Liver (tissue), 9 donors: ENCODE results near the gene IGF1. TPM values are rescaled to one million over a fixed set of nuclear protein-coding genes. Genes with fewer than 3 reads are reported as not detected.
A peak's percentile ranks its signal among the peaks of the same experiment; 100 is the strongest.

Experiments
- DNase-seq: peaks from one replicate; pipeline ENCODE4 v3.0.0-alpha.2; 2017; ENCODE audit warnings: low spot score
- H3K27ac ChIP-seq, 2 donors: one replicate each; pipeline ENCODE4 v1.7.0; 2013; ENCODE audit warnings: inconsistent platforms in 2 of 2, low read length in 2 of 2, control low read depth in 1 of 2, low read depth in 1 of 2, mild to moderate bottlenecking in 1 of 2
- H3K27me3 ChIP-seq, 4 donors: one replicate each; pipeline versions ENCODE4 v1.6.1 to v1.7.0; 2013; ENCODE audit warnings: low read length in 3 of 4, inconsistent platforms in 1 of 4, mild to moderate bottlenecking in 1 of 4, moderate library complexity in 1 of 4; ENCODE audit not compliant: control insufficient read depth in 4 of 4, insufficient read depth in 4 of 4
- H3K36me3 ChIP-seq, 4 donors: one replicate each; pipeline versions ENCODE4 v1.6.1 to v1.7.0; 2013; ENCODE audit warnings: low read length in 3 of 4, mild to moderate bottlenecking in 3 of 4, low read depth in 1 of 4, moderate library complexity in 1 of 4; ENCODE audit not compliant: control insufficient read depth in 4 of 4, insufficient read depth in 3 of 4
- H3K4me1 ChIP-seq, 4 donors: one replicate each; pipeline versions ENCODE4 v1.6.1 to v1.7.0; 2013; ENCODE audit warnings: low read length in 3 of 4, mild to moderate bottlenecking in 3 of 4, moderate library complexity in 1 of 4; ENCODE audit not compliant: control insufficient read depth in 4 of 4, insufficient read depth in 4 of 4
- H3K4me3 ChIP-seq, 3 donors: one replicate each; pipeline versions ENCODE4 v1.6.1 to v1.7.0; 2013; ENCODE audit warnings: low read length in 3 of 3, control low read depth in 1 of 3, low read depth in 1 of 3, mild to moderate bottlenecking in 1 of 3
- H3K9ac ChIP-seq, 2 donors: one replicate each; pipeline ENCODE4 v1.7.0; 2013; ENCODE audit warnings: low read length in 2 of 2, mild to moderate bottlenecking in 2 of 2, moderate library complexity in 2 of 2, control low read depth in 1 of 2, low read depth in 1 of 2
- H3K9me3 ChIP-seq, 4 donors: one replicate each; pipeline versions ENCODE4 v1.6.1 to v1.7.0; 2013; ENCODE audit warnings: low read length in 3 of 4; ENCODE audit not compliant: control insufficient read depth in 4 of 4
- EGR1 ChIP-seq, 2 donors: IDR thresholded peaks; 2 replicates each; pipeline ENCODE4 v1.6.1; 2016 to 2018; ENCODE audit warnings: antibody characterized with exemption in 2 of 2, low read depth in 2 of 2
- FOXA1 ChIP-seq: IDR thresholded peaks from 2 replicates; pipeline ENCODE4 v1.6.1; 2016; ENCODE audit warnings: antibody characterized with exemption
- FOXA2 ChIP-seq: IDR thresholded peaks from 2 replicates; pipeline ENCODE4 v1.6.1; 2016; ENCODE audit warnings: antibody characterized with exemption
- GABPA ChIP-seq, 2 donors: IDR thresholded peaks in 1 of 2; conservative IDR thresholded peaks in 1 of 2; 2 replicates each; pipeline ENCODE4 v1.6.1; 2016; ENCODE audit warnings: antibody characterized with exemption in 2 of 2, mild to moderate bottlenecking in 1 of 2, moderate library complexity in 1 of 2
- HNF4A ChIP-seq, 2 donors: conservative IDR thresholded peaks; 2 replicates each; pipeline ENCODE4 v1.6.1; 2016; ENCODE audit warnings: antibody characterized with exemption in 2 of 2, mild to moderate bottlenecking in 2 of 2
- HNF4G ChIP-seq: IDR thresholded peaks from 2 replicates; pipeline ENCODE4 v1.6.1; 2016; ENCODE audit warnings: antibody characterized with exemption
- JUND ChIP-seq, 2 donors: IDR thresholded peaks; 2 replicates each; pipeline ENCODE4 v1.6.1; 2016; ENCODE audit warnings: antibody characterized with exemption in 2 of 2
- NR2F2 ChIP-seq: IDR thresholded peaks from 2 replicates; pipeline ENCODE4 v1.6.1; 2016; ENCODE audit warnings: antibody characterized with exemption
- RAD21 ChIP-seq, 2 donors: IDR thresholded peaks; 2 replicates each; pipeline ENCODE4 v1.6.1; 2016; ENCODE audit warnings: antibody characterized with exemption in 2 of 2, mild to moderate bottlenecking in 2 of 2
- RXRA ChIP-seq, 2 donors: IDR thresholded peaks; 2 replicates each; pipeline ENCODE4 v1.6.1; 2017 to 2018; ENCODE audit warnings: antibody characterized with exemption in 2 of 2, mild to moderate bottlenecking in 1 of 2
- SP1 ChIP-seq: IDR thresholded peaks from 2 replicates; pipeline ENCODE4 v1.6.1; 2018; ENCODE audit warnings: antibody characterized with exemption, mild to moderate bottlenecking
- TAF1 ChIP-seq: conservative IDR thresholded peaks from 2 replicates; pipeline ENCODE4 v1.6.1; 2016; ENCODE audit warnings: antibody characterized with exemption, mild to moderate bottlenecking
- YY1 ChIP-seq: IDR thresholded peaks from 2 replicates; pipeline ENCODE4 v1.6.1; 2016; ENCODE audit warnings: antibody characterized with exemption, mild to moderate bottlenecking
- WGBS: extraction: QIAGEN DNeasy Blood & Tissue Kit; methylation state at CpG from one replicate; pipeline ENCODE4 v1.1.7; 2013; 5-methylcytosine and 5-hydroxymethylcytosine counted together
- polyA plus RNA-seq, 2 donors: library from polyadenylated mRNA; stranded (reverse) in 1 of 2; unstranded in 1 of 2; fragments of 200-250 nt in 1 of 2; fragments of >200 nt in 1 of 2; fragmentation: Nextera tagmentation in 1 of 2; extraction: Ambion mirVana in 1 of 2; gene quantifications; one replicate each; pipeline versions ENCODE4 v1.2.1 to v1.2.3, GENCODE V29; 2013 to 2015
- total RNA-seq, 2 donors: library from RNA; depleted of rRNA; stranded (reverse); fragments of >200 nt; gene quantifications; one replicate each; pipeline ENCODE4 v1.2.3, GENCODE V29; 2014
- TF ChIP-seq, protein P1 (sequence below): IDR thresholded peaks from 2 replicates; pipeline ENCODE4 v1.6.1; 2016; ENCODE audit warnings: antibody characterized with exemption, mild to moderate bottlenecking
- TF ChIP-seq, protein P2 (sequence below): IDR thresholded peaks from 2 replicates; pipeline ENCODE4 v1.6.1; 2016; ENCODE audit warnings: antibody characterized with exemption
- TF ChIP-seq, protein P3 (sequence below): IDR thresholded peaks from 2 replicates; pipeline ENCODE4 v1.6.1; 2016; ENCODE audit warnings: antibody characterized with exemption
- TF ChIP-seq, protein P4 (sequence below): fragments of 150-350 bp; IDR thresholded peaks from 2 replicates; pipeline ENCODE4 v1.5.1; 2017; ENCODE audit warnings: improper control_type of control experiment, low read depth, low read length; ENCODE audit not compliant: missing input control
- TF ChIP-seq, protein P5 (sequence below): IDR thresholded peaks from 2 replicates; pipeline ENCODE4 v1.6.1; 2016; ENCODE audit warnings: antibody characterized with exemption
- donor health status: healthy.
- donor health status: healthy.
- donor health status: healthy.
- donor health status: healthy.
- donor health status: healthy.

Gene IGF1
- total and polyA plus RNA-seq, 4 donors = 0.61 to 118 (median 33.3) TPM

DNA sequence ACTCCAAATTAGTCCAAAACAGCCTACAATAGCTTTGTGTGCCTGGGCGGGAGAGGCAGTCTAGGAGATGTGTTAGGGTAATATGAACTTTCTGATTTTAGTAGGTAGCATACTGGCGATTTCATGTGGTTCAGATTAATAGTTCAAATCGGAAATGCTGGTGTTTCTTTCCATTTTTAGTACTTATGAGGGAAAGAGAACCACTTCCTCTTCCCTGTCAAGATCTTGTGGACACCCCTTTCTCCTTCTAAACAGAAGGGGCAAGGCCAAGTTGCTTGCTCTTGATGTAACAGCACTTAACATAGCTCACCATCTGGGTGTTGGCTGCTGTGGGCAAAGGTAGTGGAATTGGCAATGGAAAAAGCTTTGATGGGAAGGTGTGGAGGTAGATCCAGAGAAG, 32.2 kb upstream of the IGF1 start:
- no peaks in the 10 kb centered on the region for H3K27me3 ChIP-seq
- no peak for TF ChIP-seq FOXA1
- TF ChIP-seq, protein P1, sequence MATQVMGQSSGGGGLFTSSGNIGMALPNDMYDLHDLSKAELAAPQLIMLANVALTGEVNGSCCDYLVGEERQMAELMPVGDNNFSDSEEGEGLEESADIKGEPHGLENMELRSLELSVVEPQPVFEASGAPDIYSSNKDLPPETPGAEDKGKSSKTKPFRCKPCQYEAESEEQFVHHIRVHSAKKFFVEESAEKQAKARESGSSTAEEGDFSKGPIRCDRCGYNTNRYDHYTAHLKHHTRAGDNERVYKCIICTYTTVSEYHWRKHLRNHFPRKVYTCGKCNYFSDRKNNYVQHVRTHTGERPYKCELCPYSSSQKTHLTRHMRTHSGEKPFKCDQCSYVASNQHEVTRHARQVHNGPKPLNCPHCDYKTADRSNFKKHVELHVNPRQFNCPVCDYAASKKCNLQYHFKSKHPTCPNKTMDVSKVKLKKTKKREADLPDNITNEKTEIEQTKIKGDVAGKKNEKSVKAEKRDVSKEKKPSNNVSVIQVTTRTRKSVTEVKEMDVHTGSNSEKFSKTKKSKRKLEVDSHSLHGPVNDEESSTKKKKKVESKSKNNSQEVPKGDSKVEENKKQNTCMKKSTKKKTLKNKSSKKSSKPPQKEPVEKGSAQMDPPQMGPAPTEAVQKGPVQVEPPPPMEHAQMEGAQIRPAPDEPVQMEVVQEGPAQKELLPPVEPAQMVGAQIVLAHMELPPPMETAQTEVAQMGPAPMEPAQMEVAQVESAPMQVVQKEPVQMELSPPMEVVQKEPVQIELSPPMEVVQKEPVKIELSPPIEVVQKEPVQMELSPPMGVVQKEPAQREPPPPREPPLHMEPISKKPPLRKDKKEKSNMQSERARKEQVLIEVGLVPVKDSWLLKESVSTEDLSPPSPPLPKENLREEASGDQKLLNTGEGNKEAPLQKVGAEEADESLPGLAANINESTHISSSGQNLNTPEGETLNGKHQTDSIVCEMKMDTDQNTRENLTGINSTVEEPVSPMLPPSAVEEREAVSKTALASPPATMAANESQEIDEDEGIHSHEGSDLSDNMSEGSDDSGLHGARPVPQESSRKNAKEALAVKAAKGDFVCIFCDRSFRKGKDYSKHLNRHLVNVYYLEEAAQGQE = no peak
- TF ChIP-seq GABPA (IDR thresholded peaks at IDR 0.05 in 1 of 2, conservative IDR thresholded peaks at IDR 0.05 in 1 of 2) = no peak

DNA sequence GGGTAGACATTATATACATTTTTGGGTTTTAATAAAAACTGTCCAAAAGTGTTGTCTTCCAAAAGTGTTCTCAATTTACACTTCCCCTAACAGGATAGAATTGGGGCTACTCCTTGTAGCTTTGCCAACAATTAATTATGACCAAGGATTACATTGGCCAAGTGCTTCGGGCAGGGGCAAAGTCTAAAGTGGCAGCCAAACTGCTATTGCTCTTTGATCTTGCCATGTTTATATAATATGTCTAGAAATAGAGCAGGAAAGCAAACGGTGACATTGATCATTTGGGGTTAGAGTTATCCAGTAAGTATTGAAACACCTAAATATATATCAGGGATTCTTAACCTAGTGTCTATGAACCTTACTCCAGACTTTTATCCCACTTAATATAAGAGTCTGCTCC, 31.2 kb upstream of the IGF1 start:
- peak overlapping the region; percentile 32 to 40 for H3K27ac ChIP-seq
- no peak overlapping the region for H3K9ac ChIP-seq
- WGBS = 21% methylated on average over 2 of the region's 2 CpGs
- no peak for DNase-seq
- no peaks in the 10 kb centered on the region for H3K36me3 ChIP-seq
- peak; percentile 79 to 83 for TF ChIP-seq RXRA (IDR thresholded peaks at IDR 0.05)
- TF ChIP-seq HNF4A (conservative IDR thresholded peaks at IDR 0.05) = peak; percentile 99
- TF ChIP-seq, protein P2, sequence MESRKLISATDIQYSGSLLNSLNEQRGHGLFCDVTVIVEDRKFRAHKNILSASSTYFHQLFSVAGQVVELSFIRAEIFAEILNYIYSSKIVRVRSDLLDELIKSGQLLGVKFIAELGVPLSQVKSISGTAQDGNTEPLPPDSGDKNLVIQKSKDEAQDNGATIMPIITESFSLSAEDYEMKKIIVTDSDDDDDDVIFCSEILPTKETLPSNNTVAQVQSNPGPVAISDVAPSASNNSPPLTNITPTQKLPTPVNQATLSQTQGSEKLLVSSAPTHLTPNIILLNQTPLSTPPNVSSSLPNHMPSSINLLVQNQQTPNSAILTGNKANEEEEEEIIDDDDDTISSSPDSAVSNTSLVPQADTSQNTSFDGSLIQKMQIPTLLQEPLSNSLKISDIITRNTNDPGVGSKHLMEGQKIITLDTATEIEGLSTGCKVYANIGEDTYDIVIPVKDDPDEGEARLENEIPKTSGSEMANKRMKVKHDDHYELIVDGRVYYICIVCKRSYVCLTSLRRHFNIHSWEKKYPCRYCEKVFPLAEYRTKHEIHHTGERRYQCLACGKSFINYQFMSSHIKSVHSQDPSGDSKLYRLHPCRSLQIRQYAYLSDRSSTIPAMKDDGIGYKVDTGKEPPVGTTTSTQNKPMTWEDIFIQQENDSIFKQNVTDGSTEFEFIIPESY = peak; percentile 42
- TF ChIP-seq, protein P3, sequence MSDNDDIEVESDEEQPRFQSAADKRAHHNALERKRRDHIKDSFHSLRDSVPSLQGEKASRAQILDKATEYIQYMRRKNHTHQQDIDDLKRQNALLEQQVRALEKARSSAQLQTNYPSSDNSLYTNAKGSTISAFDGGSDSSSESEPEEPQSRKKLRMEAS = peak; percentile 49
- TF ChIP-seq TAF1 = no peak
- TF ChIP-seq RAD21 (IDR thresholded peaks at IDR 0.05) = peak; percentile 34 to 42
- TF ChIP-seq HNF4G = peak; percentile 93
- peak in 1 of 2 donors; percentile 23 for TF ChIP-seq EGR1 (IDR thresholded peaks at IDR 0.05; ENCODE audit: low read depth in 2 of 2)
- TF ChIP-seq SP1 = peak; percentile 94
- peak; percentile 77 for TF ChIP-seq YY1
- TF ChIP-seq, protein P4, sequence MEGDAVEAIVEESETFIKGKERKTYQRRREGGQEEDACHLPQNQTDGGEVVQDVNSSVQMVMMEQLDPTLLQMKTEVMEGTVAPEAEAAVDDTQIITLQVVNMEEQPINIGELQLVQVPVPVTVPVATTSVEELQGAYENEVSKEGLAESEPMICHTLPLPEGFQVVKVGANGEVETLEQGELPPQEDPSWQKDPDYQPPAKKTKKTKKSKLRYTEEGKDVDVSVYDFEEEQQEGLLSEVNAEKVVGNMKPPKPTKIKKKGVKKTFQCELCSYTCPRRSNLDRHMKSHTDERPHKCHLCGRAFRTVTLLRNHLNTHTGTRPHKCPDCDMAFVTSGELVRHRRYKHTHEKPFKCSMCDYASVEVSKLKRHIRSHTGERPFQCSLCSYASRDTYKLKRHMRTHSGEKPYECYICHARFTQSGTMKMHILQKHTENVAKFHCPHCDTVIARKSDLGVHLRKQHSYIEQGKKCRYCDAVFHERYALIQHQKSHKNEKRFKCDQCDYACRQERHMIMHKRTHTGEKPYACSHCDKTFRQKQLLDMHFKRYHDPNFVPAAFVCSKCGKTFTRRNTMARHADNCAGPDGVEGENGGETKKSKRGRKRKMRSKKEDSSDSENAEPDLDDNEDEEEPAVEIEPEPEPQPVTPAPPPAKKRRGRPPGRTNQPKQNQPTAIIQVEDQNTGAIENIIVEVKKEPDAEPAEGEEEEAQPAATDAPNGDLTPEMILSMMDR = no peak
- TF ChIP-seq NR2F2 = peak; percentile 34
- TF ChIP-seq FOXA2 = peak; percentile 87
- no peak for TF ChIP-seq GABPA (IDR thresholded peaks at IDR 0.05 in 1 of 2, conservative IDR thresholded peaks at IDR 0.05 in 1 of 2)
- TF ChIP-seq, protein P1 = peak; percentile 52
- TF ChIP-seq JUND (IDR thresholded peaks at IDR 0.05) = peak; percentile 60 to 64
- TF ChIP-seq FOXA1 = peak; percentile 83
- TF ChIP-seq, protein P5, sequence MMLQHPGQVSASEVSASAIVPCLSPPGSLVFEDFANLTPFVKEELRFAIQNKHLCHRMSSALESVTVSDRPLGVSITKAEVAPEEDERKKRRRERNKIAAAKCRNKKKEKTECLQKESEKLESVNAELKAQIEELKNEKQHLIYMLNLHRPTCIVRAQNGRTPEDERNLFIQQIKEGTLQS = no peak
- H3K4me3 ChIP-seq = no peak overlapping the region
- peaks cover 4 to 31% (median 20%) of the 10 kb centered on the region in 4 donors for H3K4me1 ChIP-seq
- no peaks in the 10 kb centered on the region for H3K9me3 ChIP-seq
- no peaks in the 10 kb centered on the region for H3K27me3 ChIP-seq

More for the DNA sequence above, 32.2 kb upstream of the IGF1 start:
- no peak overlapping the region for H3K9ac ChIP-seq
- no peaks in the 10 kb centered on the region for H3K9me3 ChIP-seq
- no peak overlapping the region for H3K4me3 ChIP-seq
- H3K4me1 ChIP-seq = peaks cover 4 to 31% (median 20%) of the 10 kb centered on the region in 4 donors
- H3K36me3 ChIP-seq = no peaks in the 10 kb centered on the region
- no peak for DNase-seq
- WGBS = 76% methylated on average over 3 of the region's 3 CpGs
- no peak overlapping the region for H3K27ac ChIP-seq
